ENCODE results near the gene KRT28.

- no peak for TF ChIP-seq ZNF274 (IDR thresholded peaks at IDR 0.05; ENCODE audit: low read depth, low read length)
- TF ChIP-seq YY1 (IDR thresholded peaks at IDR 0.05; ENCODE audit: insufficient read depth, insufficient read length) = no peak
- TF ChIP-seq SUZ12 (IDR thresholded peaks at IDR 0.05; ENCODE audit: extremely low read depth, insufficient read depth, insufficient read length) = no peak
Measured at GRCh38 chr17:40753804-40754203, 46.0 kb downstream of the KRT28 start.

All from NT2/D1 (cell line).